ENCODE data around the gene RFX4.

RFX4 gene

DNA sequence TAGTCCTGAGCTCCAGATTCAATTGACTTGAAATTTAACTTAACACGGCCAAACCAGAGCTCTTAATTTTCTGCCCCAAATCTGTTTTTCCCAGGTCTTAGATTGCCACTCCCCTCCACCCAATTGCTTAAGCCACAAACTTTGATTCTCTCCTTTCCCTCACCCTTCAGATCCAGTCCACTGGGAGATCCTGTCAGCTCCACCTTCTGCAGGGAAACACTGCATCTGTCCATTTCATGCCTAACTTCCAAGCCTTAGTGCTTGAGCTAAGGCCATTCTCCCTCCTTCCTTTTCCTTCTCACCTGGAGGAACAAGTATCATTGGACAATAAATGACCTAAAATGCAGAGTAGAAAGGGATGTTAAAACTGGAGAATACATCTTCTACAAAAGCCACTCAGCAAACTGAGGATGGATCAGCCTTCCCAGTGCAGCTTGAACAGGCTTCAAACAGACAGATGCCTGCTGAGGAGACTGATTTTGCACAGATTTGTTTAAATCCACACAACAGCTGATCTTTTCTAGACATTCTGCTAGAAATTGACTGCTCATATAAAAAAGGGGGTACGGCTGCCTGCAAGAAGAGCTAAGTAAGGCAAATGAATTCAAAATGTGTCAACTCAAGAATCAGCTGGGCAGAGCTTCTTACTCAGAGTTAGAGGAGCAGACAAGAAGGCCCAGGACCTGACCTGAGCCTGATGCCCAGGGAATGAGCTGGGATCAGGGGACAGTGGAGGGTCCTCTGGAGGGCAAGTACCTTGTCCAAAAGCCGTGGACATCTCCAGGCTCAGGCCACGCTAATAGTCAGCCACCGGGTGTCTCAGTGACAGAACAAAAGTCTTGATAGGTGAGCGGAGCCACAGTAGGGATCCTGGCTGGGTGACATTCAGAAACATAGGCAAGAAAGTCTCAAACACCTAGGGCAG is 110.4 kb downstream of the RFX4 start:
- TF ChIP-seq, protein P1, sequence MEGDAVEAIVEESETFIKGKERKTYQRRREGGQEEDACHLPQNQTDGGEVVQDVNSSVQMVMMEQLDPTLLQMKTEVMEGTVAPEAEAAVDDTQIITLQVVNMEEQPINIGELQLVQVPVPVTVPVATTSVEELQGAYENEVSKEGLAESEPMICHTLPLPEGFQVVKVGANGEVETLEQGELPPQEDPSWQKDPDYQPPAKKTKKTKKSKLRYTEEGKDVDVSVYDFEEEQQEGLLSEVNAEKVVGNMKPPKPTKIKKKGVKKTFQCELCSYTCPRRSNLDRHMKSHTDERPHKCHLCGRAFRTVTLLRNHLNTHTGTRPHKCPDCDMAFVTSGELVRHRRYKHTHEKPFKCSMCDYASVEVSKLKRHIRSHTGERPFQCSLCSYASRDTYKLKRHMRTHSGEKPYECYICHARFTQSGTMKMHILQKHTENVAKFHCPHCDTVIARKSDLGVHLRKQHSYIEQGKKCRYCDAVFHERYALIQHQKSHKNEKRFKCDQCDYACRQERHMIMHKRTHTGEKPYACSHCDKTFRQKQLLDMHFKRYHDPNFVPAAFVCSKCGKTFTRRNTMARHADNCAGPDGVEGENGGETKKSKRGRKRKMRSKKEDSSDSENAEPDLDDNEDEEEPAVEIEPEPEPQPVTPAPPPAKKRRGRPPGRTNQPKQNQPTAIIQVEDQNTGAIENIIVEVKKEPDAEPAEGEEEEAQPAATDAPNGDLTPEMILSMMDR (IDR thresholded peaks at IDR 0.05; ENCODE audit: low read depth, low read length), result no peak
- DNase-seq (ENCODE audit: extremely low read depth, low read depth), result no peak

DNA sequence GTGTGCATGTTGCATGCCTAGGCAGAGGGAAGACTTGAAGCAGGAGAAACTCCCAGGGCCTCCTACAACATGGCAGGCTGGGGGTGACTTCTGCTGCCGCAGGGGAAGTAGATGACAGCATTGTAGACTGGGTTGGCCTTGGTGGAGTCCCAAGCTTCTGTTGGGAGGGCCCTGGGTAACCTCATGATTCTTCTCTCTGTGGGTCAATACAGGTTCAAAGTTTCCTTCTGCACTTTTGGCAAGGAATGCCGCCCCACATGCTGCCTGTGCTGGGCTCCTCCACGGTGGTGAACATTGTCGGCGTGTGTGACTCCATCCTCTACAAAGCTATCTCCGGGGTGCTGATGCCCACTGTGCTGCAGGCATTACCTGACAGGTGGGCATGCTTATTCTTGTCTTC is 113.3 kb downstream of the RFX4 start:
- TF ChIP-seq, protein P1 (IDR thresholded peaks at IDR 0.05; ENCODE audit: low read depth, low read length), result no peak
- no peak for DNase-seq (ENCODE audit: extremely low read depth, low read depth)

GRCh38 chr12:106696681-106697417 is 114.0 kb downstream of the RFX4 start:
- DNase-seq (ENCODE audit: extremely low read depth, low read depth), result no peak
- TF ChIP-seq, protein P1 (IDR thresholded peaks at IDR 0.05; ENCODE audit: low read depth, low read length), result no peak

DNA sequence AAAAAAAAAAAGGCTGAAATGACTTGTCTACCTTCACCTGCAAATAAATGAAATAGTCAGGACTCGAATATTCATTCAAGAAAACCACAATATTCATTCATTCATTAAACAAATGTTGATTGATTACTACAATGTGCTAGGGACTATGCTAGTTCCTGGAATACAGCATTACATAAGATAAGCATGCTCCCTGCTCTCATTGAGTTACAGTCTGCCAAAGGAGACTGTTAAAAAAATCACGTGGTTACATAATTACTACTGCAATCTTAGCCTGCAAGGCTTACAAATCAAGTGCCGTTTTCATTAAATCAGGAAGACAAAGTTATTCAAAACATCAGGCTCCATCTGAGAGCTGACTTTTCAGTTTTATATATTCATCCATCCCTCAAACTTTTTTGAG is 121.3 kb downstream of the RFX4 start:
- no peak for DNase-seq (ENCODE audit: extremely low read depth, low read depth)

DNA sequence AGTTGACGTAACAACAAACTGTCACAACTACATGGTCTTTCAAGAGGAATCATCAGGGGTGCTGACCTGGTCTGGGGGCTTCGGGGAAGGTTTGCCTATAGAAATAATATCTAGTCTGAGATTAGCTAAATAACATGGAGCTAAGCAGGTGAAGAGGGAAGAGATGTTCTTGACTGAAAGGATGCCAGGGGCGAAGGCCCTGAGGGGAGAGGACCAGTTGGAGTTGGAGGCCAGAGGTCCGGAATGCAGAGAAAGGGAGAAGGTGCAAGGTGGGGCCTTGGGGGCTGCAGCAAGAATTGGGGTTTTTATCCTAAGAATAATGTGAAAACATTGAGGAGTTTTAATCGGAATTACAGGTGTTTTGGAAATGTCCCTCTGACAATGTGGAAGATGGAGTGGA is 123.2 kb downstream of the RFX4 start:
- TF ChIP-seq, protein P1 (IDR thresholded peaks at IDR 0.05; ENCODE audit: low read depth, low read length), result no peak
- no peak for DNase-seq (ENCODE audit: extremely low read depth, low read depth)

More for the DNA sequence above, 121.3 kb downstream of the RFX4 start:
- TF ChIP-seq, protein P1 (IDR thresholded peaks at IDR 0.05; ENCODE audit: low read depth, low read length), result no peak

GRCh38 chr12:106709068-106709511 is 126.3 kb downstream of the RFX4 start:
- DNase-seq (ENCODE audit: extremely low read depth, low read depth), result no peak
- TF ChIP-seq, protein P1 (IDR thresholded peaks at IDR 0.05; ENCODE audit: low read depth, low read length), result no peak
